ENCODE measurements around the gene GRIA3.
A peak's percentile ranks its signal among the peaks of the same experiment; 100 is the strongest.

Gene GRIA3

GRCh38 chrX:123336666-123337065 is 152.6 kb downstream of the GRIA3 start:
- Histone ChIP-seq H3K27me3 (ENCODE audit: control insufficient read depth, insufficient read depth, low read length) (no peaks in the 10 kb centered on the region), H3K4me1 (peaks cover 14% of the 10 kb centered on the region), H3K9ac (no peak overlapping the region), H3K4me3 (ENCODE audit: low read depth, low read length) (no peak overlapping the region), H3K4me2 (ENCODE audit: low read length) (no peak overlapping the region), H3K27ac (no peak overlapping the region), H3K36me3 (ENCODE audit: control insufficient read depth, insufficient read depth, low read length) (no peaks in the 10 kb centered on the region), H3K9me3 (ENCODE audit: control insufficient read depth, low read length) (no peaks in the 10 kb centered on the region), H3K79me2 (no peaks in the 10 kb centered on the region), H2AFZ (no peak overlapping the region)
- no peak for TF ChIP-seq CTCF (IDR thresholded peaks at IDR 0.05)

GRCh38 chrX:123337886-123338639 is 154.0 kb downstream of the GRIA3 start:
- H3K79me2 ChIP-seq, result no peaks in the 10 kb centered on the region
- H3K36me3 ChIP-seq (ENCODE audit: control insufficient read depth, insufficient read depth, low read length), result no peaks in the 10 kb centered on the region
- no peak overlapping the region for H3K27ac ChIP-seq
- no peak for TF ChIP-seq CTCF (IDR thresholded peaks at IDR 0.05)
- H3K9ac ChIP-seq, result no peak overlapping the region
- no peak overlapping the region for H2AFZ ChIP-seq
- no peaks in the 10 kb centered on the region for H3K9me3 ChIP-seq (ENCODE audit: control insufficient read depth, low read length)
- no peak overlapping the region for H3K4me3 ChIP-seq (ENCODE audit: low read depth, low read length)
- no peaks in the 10 kb centered on the region for H3K27me3 ChIP-seq (ENCODE audit: control insufficient read depth, insufficient read depth, low read length)
- peaks cover 14% of the 10 kb centered on the region for H3K4me1 ChIP-seq
- no peak overlapping the region for H3K4me2 ChIP-seq (ENCODE audit: low read length)

GRCh38 chrX:123339221-123339905 is 155.3 kb downstream of the GRIA3 start:
- Histone ChIP-seq H3K4me2 (ENCODE audit: low read length) (no peak overlapping the region), H3K9ac (no peak overlapping the region), H3K36me3 (ENCODE audit: control insufficient read depth, insufficient read depth, low read length) (no peaks in the 10 kb centered on the region), H3K79me2 (no peaks in the 10 kb centered on the region), H3K9me3 (ENCODE audit: control insufficient read depth, low read length) (no peaks in the 10 kb centered on the region), H3K4me3 (ENCODE audit: low read depth, low read length) (no peak overlapping the region), H2AFZ (peak overlapping the region; percentile 11), H3K27me3 (ENCODE audit: control insufficient read depth, insufficient read depth, low read length) (no peaks in the 10 kb centered on the region), H3K27ac (peak overlapping the region; percentile 59), H3K4me1 (peaks cover 14% of the 10 kb centered on the region)
- TF ChIP-seq CTCF (IDR thresholded peaks at IDR 0.05), result no peak

GRCh38 chrX:123340696-123341095 is 156.6 kb downstream of the GRIA3 start:
- Histone ChIP-seq H3K4me3 (ENCODE audit: low read depth, low read length) (no peak overlapping the region), H3K79me2 (no peaks in the 10 kb centered on the region), H2AFZ (no peak overlapping the region), H3K9ac (no peak overlapping the region), H3K36me3 (ENCODE audit: control insufficient read depth, insufficient read depth, low read length) (no peaks in the 10 kb centered on the region), H3K4me2 (ENCODE audit: low read length) (no peak overlapping the region), H3K9me3 (ENCODE audit: control insufficient read depth, low read length) (no peaks in the 10 kb centered on the region), H3K27ac (peak overlapping the region; percentile 11), H3K4me1 (peaks cover 14% of the 10 kb centered on the region), H3K27me3 (ENCODE audit: control insufficient read depth, insufficient read depth, low read length) (no peaks in the 10 kb centered on the region)
- no peak for TF ChIP-seq CTCF (IDR thresholded peaks at IDR 0.05)

All from parathyroid adenoma (tissue), 2 donors.